HG02588 (cell line): Measurements from ENCODE around the gene STX8.
"Not testable (repeated sequence)": the region's sequence is repeated elsewhere in the genome, so short reads cannot be mapped to it uniquely, and the experiment has no call there.

Experiments used
- ATAC-seq: cut with Tn5 transposase; IDR thresholded peaks from one replicate; pipeline ENCODE4 v1.9.1; 2021; ENCODE audit warnings: mild to moderate bottlenecking, moderate library complexity; ENCODE audit not compliant: unreplicated experiment

STX8 gene

GRCh38 chr17:9406046-9406606, 169.5 kb downstream of the STX8 start:
- no peak for ATAC-seq

DNA sequence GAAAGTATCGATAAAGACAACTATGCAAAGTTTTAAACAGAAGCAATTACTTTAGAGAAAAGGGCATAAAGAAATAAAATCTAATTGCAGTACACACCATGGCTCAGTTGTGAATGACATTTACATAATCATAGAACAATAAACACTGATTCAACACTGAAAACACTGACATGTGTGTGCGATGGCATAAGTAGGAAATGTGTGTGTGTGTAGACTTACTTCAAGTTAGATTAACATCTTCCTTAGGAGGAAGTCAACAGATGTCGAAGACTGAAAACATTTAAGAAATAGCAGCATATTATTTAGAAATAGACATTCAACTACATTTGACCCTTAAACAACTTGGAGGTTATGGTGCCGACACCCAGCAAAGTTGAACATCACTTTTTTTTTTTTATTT, 172.4 kb downstream of the STX8 start:
- ATAC-seq, result no peak

- no peak for ATAC-seq
Observed at GRCh38 chr17:9402590-9403199, 172.9 kb downstream of the STX8 start.

DNA sequence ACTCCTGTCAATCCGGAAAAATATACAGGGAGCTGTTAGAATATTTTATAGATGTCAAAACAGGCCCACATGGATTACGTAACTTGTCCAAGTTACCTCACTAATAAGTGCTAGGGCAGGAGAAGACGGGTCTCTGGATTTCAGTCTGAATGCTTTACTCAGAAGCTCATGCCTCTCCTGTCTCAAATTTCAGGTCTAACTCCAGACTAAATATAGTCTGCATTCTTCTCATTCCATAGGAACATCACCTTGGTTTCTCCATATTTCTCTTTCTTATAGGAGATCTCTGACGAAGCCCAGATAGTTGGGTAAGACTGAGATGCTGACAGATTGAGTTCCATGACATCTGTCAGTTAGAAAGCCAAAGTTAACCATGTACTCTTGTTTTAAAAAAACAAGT, 174.2 kb downstream of the STX8 start:
- no peak for ATAC-seq

DNA sequence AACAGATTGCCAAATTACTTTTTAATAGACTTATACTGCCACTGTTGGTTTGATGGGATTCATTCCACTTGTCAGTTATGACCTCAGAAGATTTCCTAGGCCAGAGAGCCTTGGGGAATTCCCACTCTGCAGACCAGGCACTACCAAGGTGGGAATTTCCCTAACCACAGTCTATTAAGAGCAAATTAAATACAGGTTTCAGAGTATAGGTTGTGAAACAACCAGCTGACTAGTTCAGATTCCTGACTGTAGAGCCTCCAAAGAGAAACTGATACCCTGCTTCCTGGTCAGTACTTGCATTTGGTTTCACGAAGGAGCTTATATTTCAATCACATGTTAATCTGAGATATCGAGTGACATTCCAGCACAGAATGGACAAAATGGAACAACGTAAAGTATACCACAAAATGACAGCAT, 186.5 kb downstream of the STX8 start:
- ATAC-seq, result peak; percentile 80

DNA sequence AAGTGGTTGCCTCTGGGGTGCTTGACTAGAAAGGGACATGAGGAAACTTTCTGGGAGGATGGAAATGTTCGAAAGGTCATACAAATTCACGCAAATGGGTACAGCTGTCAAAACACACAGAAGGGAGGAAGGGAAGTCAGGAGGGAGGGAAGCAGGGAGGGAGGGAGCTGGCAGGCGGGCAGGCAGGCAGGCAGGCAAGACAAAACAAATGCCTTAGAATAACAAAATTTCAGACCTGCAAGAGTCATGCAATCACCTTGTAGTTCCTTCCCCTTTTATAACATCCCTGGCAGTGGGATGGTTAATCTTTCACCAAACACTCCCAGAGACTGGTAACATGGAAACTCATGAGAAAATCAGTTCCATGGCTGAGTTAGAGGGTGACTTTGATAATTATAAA, 189.2 kb downstream of the STX8 start:
- no peak for ATAC-seq

DNA sequence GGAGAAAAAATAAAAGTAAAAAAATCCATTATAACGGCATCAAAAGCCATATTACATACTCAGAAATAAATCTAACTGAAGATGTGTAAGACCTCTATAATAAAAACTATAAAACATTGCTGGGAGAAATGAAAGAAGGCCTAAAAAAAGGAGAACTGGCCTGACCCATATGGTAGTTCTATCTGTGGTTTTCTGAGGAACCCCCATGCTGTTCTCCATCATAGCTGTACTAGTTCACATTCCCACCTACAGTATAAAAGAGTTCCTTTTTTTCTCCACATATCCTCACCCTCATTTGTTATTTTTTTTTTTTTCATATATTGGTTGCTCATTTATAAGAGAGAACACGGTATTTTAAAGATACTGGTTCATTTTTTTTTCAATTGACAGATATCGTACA, 191.8 kb downstream of the STX8 start:
- ATAC-seq, result no peak

DNA sequence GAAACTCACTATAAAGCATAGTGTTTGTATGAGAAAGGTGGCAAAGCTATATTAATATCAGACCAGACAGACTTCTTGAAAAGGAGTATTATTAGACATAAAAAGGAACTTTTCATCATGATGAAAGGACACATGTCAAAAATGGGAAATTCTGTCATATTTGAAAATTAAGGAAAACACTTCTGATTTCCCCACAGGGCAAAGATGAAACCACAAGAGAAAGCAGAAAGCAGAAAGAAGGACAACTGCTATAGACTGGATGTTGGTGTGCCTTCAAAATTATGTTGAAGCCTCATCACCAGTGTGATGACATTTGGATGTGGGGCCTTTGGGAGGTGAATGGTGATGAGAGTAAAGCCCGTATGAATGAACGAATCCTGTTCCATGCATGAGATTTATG, 193.0 kb downstream of the STX8 start:
- ATAC-seq, result no peak

DNA sequence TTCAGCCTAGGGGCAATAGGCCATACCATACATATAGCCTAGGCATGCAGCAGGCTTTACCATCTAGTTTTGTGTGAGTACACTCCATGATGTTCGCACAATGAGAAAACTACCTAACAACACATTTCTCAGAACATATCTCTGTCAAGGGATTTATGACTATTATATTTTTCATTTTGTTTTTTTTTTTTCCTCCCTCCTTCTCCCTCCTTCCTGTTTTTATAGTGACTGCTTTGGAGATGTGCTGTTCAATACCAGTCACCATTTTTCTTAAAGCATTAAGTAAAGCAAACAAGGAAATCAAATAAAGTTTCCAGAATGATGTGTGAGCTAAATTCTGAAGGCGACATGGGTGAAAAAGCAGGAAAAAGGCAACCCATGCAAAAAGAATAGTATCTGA, 194.6 kb downstream of the STX8 start:
- no peak for ATAC-seq

GRCh38 chr17:9380361-9380760, 195.3 kb downstream of the STX8 start:
- ATAC-seq, result no peak

DNA sequence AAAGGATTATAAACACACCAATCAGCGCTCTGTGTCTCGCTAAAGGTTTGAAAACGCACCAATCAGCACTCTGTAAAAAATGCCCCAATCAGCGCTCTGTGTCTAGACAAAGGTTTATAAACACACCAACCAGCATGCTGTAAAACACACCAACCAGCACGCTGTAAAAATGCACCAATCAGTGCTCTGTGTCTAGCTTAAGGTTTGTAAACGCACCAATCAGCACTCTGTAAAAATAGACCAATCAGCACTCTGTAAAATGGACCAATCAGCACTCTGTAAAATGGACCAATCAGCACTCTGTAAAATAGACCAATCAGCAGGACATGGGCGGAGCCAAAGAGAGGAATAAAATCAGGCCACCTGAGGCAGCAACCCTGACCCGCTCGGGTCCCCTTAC, 199.4 kb downstream of the STX8 start:
- ATAC-seq, result not testable (repeated sequence)

DNA sequence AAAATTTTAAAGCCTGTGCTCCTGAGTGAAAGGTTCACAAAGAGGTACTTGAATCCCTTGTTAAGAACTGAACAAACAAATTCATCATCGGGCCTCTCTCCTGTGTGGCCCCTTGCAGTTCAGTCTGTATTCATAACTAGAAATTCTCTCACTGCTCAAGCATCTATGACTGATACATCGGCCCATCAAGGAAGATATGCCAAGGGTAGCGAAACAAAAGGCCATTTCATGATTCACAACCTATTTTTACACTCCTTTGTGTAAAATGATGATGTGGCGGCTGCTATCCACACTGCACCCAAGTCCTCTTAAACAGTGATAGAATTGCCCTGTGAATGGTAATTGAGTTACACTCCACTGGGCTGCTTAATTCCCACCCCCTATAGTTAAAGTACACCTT, 204.6 kb downstream of the STX8 start:
- ATAC-seq, result no peak

- no peak for ATAC-seq
Observed at GRCh38 chr17:9370467-9370866, 205.2 kb downstream of the STX8 start.

GRCh38 chr17:9368631-9369030, 207.0 kb downstream of the STX8 start:
- ATAC-seq, result no peak

DNA sequence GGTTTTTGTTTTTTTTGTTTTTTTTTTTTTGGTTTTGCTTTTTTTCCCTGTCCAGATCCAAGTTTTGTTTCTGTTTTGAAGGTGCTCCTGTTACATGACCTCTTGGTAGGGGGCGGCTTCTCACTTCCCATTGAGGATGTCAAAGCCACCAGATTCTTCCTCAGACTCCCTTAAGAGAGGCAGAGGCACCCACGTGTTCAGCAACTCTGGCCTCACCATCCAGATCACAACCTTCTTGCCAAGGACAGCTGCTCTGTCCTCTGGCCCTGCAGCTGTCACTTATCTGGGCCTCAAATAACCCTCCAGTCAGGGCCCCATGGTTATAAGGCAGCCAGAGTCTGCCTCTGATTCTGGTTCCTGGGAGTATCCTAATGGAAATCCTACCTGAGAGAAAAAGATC, 208.5 kb downstream of the STX8 start:
- no peak for ATAC-seq

DNA sequence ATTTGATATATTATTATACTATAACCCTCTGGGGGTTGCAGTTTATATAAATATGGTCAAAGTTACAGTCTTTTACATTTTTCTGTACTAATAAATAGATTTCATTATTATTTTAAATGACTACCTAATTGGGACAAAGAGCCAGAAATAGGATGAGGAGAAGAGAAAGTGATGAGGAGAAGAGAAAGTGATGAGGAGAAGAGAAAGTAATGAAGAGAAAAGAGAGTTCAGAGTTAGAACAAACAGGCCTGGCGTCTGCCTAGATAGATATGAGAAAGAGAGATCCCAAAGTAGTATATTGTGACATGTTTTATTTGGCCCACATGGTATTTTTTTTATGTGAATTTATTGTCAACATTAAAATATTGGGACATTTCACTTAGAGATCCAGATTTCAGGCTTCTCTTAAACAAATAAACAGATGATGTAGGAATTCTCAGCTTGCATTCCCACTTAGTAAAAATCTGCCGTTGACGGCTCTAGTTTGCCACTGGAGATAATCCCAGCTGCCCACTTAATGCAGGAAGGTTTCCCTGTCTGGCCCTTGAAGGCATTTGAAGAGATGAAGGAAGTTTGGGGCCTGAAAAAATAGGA, 210.7 kb downstream of the STX8 start:
- ATAC-seq, result no peak

GRCh38 chr17:9363440-9364350, 211.9 kb downstream of the STX8 start:
- ATAC-seq, result no peak

GRCh38 chr17:9361188-9361955, 214.2 kb downstream of the STX8 start:
- ATAC-seq, result no peak

DNA sequence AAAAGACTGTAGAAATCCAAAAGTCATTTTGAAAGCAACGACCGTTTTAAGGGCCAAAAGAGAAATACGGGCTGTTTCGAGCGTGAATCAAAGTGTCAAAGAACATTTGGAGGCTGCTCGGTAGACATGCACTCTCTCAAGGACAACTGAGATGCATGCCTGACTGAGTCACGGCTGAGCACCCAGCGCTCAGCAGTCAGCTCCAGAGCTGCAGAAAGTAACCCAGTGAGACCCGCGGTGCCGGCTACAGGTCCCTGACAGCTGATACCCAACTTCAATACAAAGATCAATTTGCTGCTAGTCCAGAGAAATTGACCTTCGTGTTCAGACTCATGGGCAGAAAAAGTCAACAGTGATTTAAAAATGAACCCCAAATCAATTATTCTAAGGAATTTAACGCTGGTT, 214.9 kb downstream of the STX8 start:
- no peak for ATAC-seq

DNA sequence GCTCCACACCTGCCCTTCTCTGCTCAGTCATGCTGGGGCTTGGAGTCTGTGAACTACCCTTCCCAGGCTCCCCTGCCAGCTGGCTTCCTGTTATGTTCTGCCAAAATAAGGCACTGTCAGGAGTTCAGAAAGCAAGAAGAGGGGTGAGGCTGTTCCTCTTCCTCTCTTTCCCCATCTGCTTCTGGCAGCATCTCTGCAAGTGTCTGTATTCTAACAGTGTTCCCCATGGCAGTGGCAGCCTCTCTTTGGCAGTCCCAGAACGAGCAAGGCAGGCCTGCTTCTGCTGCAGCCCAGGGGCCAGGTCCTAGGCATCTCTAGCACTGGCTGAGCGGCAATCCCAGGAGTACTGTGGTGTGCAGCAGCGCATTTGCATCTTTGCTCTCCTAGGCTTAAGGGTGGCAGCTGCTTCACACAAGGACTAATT, 219.1 kb downstream of the STX8 start:
- no peak for ATAC-seq

DNA sequence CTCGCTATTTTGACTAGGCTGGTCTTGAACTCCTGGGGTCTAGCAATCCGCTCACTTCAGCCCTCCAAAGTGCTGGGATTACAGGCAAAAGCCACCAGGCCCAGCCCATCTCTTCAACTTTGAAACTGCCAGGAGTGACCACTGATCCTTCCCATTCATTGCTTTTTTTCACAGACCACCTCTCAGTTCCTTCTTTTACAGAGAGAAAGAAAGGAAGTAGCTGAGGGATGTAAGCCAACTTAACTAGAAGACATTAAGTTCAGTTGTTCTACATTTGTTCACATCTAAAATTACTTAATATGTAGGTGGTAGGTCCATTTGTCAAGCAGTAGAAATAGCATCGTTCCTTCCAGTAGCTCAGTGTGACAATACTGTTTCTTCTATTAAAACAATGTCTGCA, 219.8 kb downstream of the STX8 start:
- no peak for ATAC-seq
